Stimulated activated CD4-positive, alpha-beta T cell treated with anti-CD3 and anti-CD28 coated beads, Interleukin-4, amount 100 ng/mL, for 24 hours (primary cell): Measurements from ENCODE around the gene SLTM.
A peak's percentile ranks its signal among the peaks of the same experiment; 100 is the strongest.
"Not testable (repeated sequence)": the region's sequence is repeated elsewhere in the genome, so short reads cannot be mapped to it uniquely, and the experiment has no call there.

Experiments used
- DNase-seq: peaks from one replicate; pipeline ENCODE4 v3.0.0-alpha.2; 2020

Gene SLTM

GRCh38 chr15:58933281-58934113 lies at the start of gene SLTM:
TSS of gene SLTM (minus strand) at chr15:58933679. CDS start at chr15:58933565, 114 bp downstream.
- DNase-seq: peak; percentile 92

GRCh38 chr15:58983261-58983660 lies 49.8 kb upstream of the SLTM start:
- DNase-seq: no peak

- no peak for DNase-seq
Observed at GRCh38 chr15:58981808-58982475, 48.5 kb upstream of the SLTM start.

GRCh38 chr15:58980351-58980939 lies 47.0 kb upstream of the SLTM start:
- no peak for DNase-seq

GRCh38 chr15:58977887-58978286 lies 44.4 kb upstream of the SLTM start:
- no peak for DNase-seq

GRCh38 chr15:58967479-58967878 lies 34.0 kb upstream of the SLTM start:
- no peak for DNase-seq

- no peak for DNase-seq
Observed at GRCh38 chr15:58966698-58967097, 33.2 kb upstream of the SLTM start.

GRCh38 chr15:58962662-58963565 lies 29.4 kb upstream of the SLTM start:
- no peak for DNase-seq

GRCh38 chr15:58962136-58962535 lies 28.7 kb upstream of the SLTM start:
- DNase-seq: no peak

GRCh38 chr15:58958811-58959210 lies 25.3 kb upstream of the SLTM start:
- no peak for DNase-seq

- DNase-seq: peak; percentile 71
Observed at GRCh38 chr15:58957101-58957973, 23.9 kb upstream of the SLTM start.

- no peak for DNase-seq
Observed at GRCh38 chr15:58952751-58953150, 19.3 kb upstream of the SLTM start.

GRCh38 chr15:58951388-58952007 lies 18.0 kb upstream of the SLTM start:
- no peak for DNase-seq

GRCh38 chr15:58947179-58947578 lies 13.7 kb upstream of the SLTM start:
- no peak for DNase-seq

- DNase-seq: not testable (repeated sequence)
Observed at GRCh38 chr15:58934974-58935373, 1.5 kb upstream of the SLTM start.

- no peak for DNase-seq
Observed at GRCh38 chr15:58934521-58934920, 1.0 kb upstream of the SLTM start.

- DNase-seq: no peak
Observed at GRCh38 chr15:58934114-58934447, 602 bp upstream of the SLTM start.

GRCh38 chr15:58932710-58933280 lies 684 bp downstream of the SLTM start:
- no peak for DNase-seq

GRCh38 chr15:58931987-58932588 lies 1.4 kb downstream of the SLTM start:
- no peak for DNase-seq

GRCh38 chr15:58929891-58930416 lies 3.5 kb downstream of the SLTM start:
- DNase-seq: no peak
